Measurements from ENCODE around the gene DLGAP1. TPM values are rescaled to one million over a fixed set of nuclear protein-coding genes. Genes with fewer than 3 reads are reported as not detected.

Gene DLGAP1
- total RNA-seq, 1 experiment from 2014 or later, result 0.39 TPM

- ChIA-PET POLR2A (no interaction called here), CTCF (no interaction called here), RAD21 (ENCODE audit: low non-redundant PET in 1 of 2, low total read pairs in 2 of 2, uncharacterized antibody in 2 of 2, unreplicated experiment in 2 of 2) (no interaction called here)
- H3K27me3 ChIP-seq (ENCODE audit: insufficient read depth, low read length), result no peaks in the 10 kb centered on the region
- H3K79me2 ChIP-seq (ENCODE audit: insufficient read depth, low read length), result no peaks in the 10 kb centered on the region
- no peaks in the 10 kb centered on the region for H3K4me1 ChIP-seq (ENCODE audit: control insufficient read depth in 1 of 2, insufficient read depth in 2 of 2, low read length in 2 of 2)
- no peaks in the 10 kb centered on the region for H3K9me3 ChIP-seq (ENCODE audit: control insufficient read depth in 1 of 2, insufficient read depth in 1 of 2, low read depth in 1 of 2, low read length in 2 of 2)
- H3K4me2 ChIP-seq (ENCODE audit: low read length), result no peak overlapping the region
- no peak overlapping the region for H3K4me3 ChIP-seq (replicated peaks in 1 of 2; ENCODE audit: low read depth in 1 of 2, low read length in 2 of 2)
- BruUV-seq (replicated peaks), result no TSS peak
- no peak overlapping the region for H3K9ac ChIP-seq (ENCODE audit: low read length)
- H4K20me1 ChIP-seq (ENCODE audit: insufficient read depth), result no peaks in the 10 kb centered on the region
- no peaks in the 10 kb centered on the region for H3K36me3 ChIP-seq (ENCODE audit: control insufficient read depth in 1 of 2, insufficient read depth in 2 of 2, low read length in 2 of 2)
- H3K9me2 ChIP-seq (ENCODE audit: insufficient read depth), result no peaks in the 10 kb centered on the region
- no peak for DNase-seq (ENCODE audit: low read depth, low spot score)
- intact Hi-C loops (cut with micrococcal nuclease), result no loop called here
- ATAC-seq, result no peak
- no peak overlapping the region for H2AFZ ChIP-seq (ENCODE audit: low read depth, low read length, poor library complexity, severe bottlenecking)
- no peak overlapping the region for H3K27ac ChIP-seq (ENCODE audit: low read depth, low read length)
- no peak for TF ChIP-seq CTCF (IDR thresholded peaks at IDR 0.05 in 2 of 3, conservative IDR thresholded peaks at IDR 0.05 in 1 of 3; ENCODE audit: borderline replicate concordance in 1 of 3, insufficient read depth in 1 of 3, low read depth in 2 of 3, low read length in 2 of 3)
- TF ChIP-seq TCF7L2 (IDR thresholded peaks at IDR 0.05; ENCODE audit: borderline replicate concordance, extremely low read depth, insufficient read depth, insufficient read length), result no peak
- TF ChIP-seq REST (IDR thresholded peaks at IDR 0.05; ENCODE audit: low read depth), result no peak
- no peak for TF ChIP-seq EZH2 (IDR thresholded peaks at IDR 0.05)
- no peak for TF ChIP-seq MAX (IDR thresholded peaks at IDR 0.05)
- TF ChIP-seq RAD21 (IDR thresholded peaks at IDR 0.05; ENCODE audit: low read depth), result no peak
- no peak for TF ChIP-seq SIN3A (IDR thresholded peaks at IDR 0.05; ENCODE audit: low read depth)
- no peak for TF ChIP-seq ZFX (IDR thresholded peaks at IDR 0.05)
- no peak for TF ChIP-seq ELF1 (IDR thresholded peaks at IDR 0.05; ENCODE audit: borderline replicate concordance, low read depth)
- no peak for TF ChIP-seq SRF (IDR thresholded peaks at IDR 0.05; ENCODE audit: low read depth)
- no peak for TF ChIP-seq EZH2phosphoT487 (IDR thresholded peaks at IDR 0.05; ENCODE audit: borderline replicate concordance)
- TF ChIP-seq ZBTB33 (IDR thresholded peaks at IDR 0.05; ENCODE audit: extremely low read depth, insufficient replicate concordance, low read length), result no peak
Observed at GRCh38 chr18:3863006-3863405, 592.1 kb downstream of the DLGAP1 start.

Measured in HCT116 (cell line).